Measurements from ENCODE around the gene MYO15B. TPM values are rescaled to one million over a fixed set of nuclear protein-coding genes. Genes with fewer than 3 reads are reported as not detected.

MYO15B gene
- total RNA-seq, 2 donors from 2014 or later, result 102 to 121 TPM

GRCh38 chr17:75610103-75610984, 22.7 kb downstream of the MYO15B start:
- ATAC-seq (replicated peaks in 1 of 2) (no peak), DNase-seq (no peak)
- Mint-ChIP-seq H3K9me3 (no peaks in the 10 kb centered on the region), H3K27ac (no peak overlapping the region), H3K4me1 (ENCODE audit: low read depth) (no peaks in the 10 kb centered on the region), H3K36me3 (ENCODE audit: insufficient read depth in 2 of 2) (no peaks in the 10 kb centered on the region), H3K27me3 (ENCODE audit: low read depth) (no peaks in the 10 kb centered on the region), H3K4me3 (no peak overlapping the region)

DNA sequence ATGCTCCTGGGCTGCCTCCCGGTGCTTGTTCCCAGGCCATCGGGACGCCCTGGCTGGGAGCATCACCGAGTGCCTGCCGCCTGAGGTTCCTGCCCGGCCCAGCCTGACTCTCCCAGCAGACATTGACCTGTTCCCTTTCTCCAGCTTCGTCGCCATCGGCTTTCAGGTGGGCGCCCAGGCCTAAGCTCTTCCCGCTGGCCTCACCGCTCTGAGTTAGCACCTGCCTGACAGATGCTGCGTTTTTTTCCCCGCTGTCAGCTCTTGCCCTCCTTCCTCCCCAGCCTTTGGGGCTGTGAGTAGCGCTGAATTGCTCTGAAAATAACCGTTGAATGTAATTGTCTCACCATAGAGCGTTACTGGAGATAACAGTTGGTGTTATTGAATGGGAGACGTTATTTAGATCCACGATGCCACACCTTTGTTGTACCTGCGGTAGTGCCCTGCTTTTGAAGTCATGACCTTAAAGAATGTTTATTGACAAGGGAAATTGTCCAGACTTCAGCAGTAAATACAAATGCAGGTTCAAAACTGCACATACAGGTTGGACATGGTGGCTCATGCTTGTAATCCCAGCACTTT, 24.3 kb downstream of the MYO15B start:
- no peaks in the 10 kb centered on the region for H3K27me3 Mint-ChIP-seq (ENCODE audit: low read depth)
- DNase-seq (no peak), ATAC-seq (replicated peaks in 1 of 2) (no peak)
- no peak overlapping the region for H3K4me3 Mint-ChIP-seq
- H3K27ac Mint-ChIP-seq, result no peak overlapping the region
- H3K36me3 Mint-ChIP-seq (ENCODE audit: insufficient read depth in 2 of 2), result no peaks in the 10 kb centered on the region
- H3K4me1 Mint-ChIP-seq (ENCODE audit: low read depth), result no peaks in the 10 kb centered on the region
- H3K9me3 Mint-ChIP-seq, result no peaks in the 10 kb centered on the region

DNA sequence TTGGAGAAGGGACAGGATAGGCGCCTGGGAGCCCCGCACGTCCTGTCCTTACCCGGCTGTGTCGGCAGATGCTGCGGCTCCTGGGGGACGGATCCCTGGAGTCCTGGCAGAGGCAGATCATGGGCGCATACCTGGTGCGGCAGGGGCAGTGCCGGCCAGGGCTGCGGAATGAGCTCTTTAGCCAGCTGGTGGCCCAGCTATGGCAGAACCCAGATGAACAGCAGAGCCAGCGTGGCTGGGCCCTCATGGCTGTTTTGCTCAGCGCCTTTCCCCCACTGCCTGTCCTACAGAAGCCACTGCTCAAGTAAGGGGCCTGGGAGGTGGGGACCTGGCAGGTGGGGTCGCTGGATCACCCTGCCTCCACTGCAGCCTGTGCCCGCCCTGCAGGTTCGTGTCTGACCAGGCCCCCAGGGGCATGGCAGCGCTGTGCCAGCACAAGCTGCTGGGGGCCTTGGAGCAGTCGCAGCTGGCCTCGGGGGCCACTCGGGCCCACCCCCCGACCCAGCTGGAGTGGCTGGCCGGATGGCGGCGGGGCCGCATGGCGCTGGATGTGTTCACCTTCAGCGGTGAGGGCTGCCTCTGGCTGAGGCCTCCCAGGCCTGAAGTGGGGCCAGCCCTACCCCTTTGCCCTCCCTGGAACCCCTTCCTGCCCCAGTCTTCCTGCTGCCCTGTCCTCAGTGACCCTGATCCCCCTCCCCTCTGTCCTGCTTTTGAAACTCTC, 25.5 kb downstream of the MYO15B start:
- Mint-ChIP-seq H3K4me1 (ENCODE audit: low read depth) (no peaks in the 10 kb centered on the region), H3K27me3 (ENCODE audit: low read depth) (no peaks in the 10 kb centered on the region), H3K4me3 (no peak overlapping the region), H3K27ac (no peak overlapping the region), H3K9me3 (no peaks in the 10 kb centered on the region), H3K36me3 (ENCODE audit: insufficient read depth in 2 of 2) (no peaks in the 10 kb centered on the region)
- ATAC-seq (replicated peaks in 1 of 2), result no peak
- no peak for DNase-seq

GRCh38 chr17:75614006-75614405, 26.4 kb downstream of the MYO15B start:
- H3K27me3 Mint-ChIP-seq (ENCODE audit: low read depth), result no peaks in the 10 kb centered on the region
- no peak overlapping the region for H3K4me3 Mint-ChIP-seq
- DNase-seq (no peak), ATAC-seq (replicated peaks in 1 of 2) (no peak)
- no peaks in the 10 kb centered on the region for H3K4me1 Mint-ChIP-seq (ENCODE audit: low read depth)
- no peak overlapping the region for H3K27ac Mint-ChIP-seq
- H3K9me3 Mint-ChIP-seq, result no peaks in the 10 kb centered on the region
- no peaks in the 10 kb centered on the region for H3K36me3 Mint-ChIP-seq (ENCODE audit: insufficient read depth in 2 of 2)

GRCh38 chr17:75614556-75615270, 27.1 kb downstream of the MYO15B start:
- no peaks in the 10 kb centered on the region for H3K9me3 Mint-ChIP-seq
- DNase-seq (no peak), ATAC-seq (replicated peaks in 1 of 2) (no peak)
- H3K27ac Mint-ChIP-seq, result no peak overlapping the region
- no peaks in the 10 kb centered on the region for H3K4me1 Mint-ChIP-seq (ENCODE audit: low read depth)
- no peaks in the 10 kb centered on the region for H3K27me3 Mint-ChIP-seq (ENCODE audit: low read depth)
- no peaks in the 10 kb centered on the region for H3K36me3 Mint-ChIP-seq (ENCODE audit: insufficient read depth in 2 of 2)
- no peak overlapping the region for H3K4me3 Mint-ChIP-seq

DNA sequence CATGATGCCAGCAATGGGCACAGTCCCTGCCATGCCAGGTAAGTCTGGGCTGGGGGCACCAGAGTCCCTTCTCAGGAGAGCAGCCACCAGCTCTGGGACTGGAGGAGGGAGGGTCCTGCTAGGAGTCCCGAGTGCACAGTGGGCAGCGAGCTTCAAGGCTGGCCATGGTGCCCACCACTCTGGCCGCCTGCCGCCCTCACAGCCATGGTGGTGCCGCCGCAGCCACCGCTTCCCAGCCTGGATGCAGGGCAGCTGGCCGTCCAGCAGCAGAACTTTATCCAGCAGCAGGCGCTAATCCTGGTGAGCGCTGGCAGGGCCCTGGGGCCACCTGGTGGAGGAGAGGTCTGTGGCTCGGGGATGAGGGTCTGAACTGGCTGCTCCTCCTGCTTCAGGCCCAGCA, 27.7 kb downstream of the MYO15B start:
- Mint-ChIP-seq H3K27me3 (ENCODE audit: low read depth) (no peaks in the 10 kb centered on the region), H3K4me3 (no peak overlapping the region), H3K4me1 (ENCODE audit: low read depth) (no peaks in the 10 kb centered on the region), H3K27ac (no peak overlapping the region), H3K36me3 (ENCODE audit: insufficient read depth in 2 of 2) (no peaks in the 10 kb centered on the region), H3K9me3 (no peaks in the 10 kb centered on the region)
- no peak for DNase-seq
- ATAC-seq (replicated peaks in 1 of 2), result no peak

DNA sequence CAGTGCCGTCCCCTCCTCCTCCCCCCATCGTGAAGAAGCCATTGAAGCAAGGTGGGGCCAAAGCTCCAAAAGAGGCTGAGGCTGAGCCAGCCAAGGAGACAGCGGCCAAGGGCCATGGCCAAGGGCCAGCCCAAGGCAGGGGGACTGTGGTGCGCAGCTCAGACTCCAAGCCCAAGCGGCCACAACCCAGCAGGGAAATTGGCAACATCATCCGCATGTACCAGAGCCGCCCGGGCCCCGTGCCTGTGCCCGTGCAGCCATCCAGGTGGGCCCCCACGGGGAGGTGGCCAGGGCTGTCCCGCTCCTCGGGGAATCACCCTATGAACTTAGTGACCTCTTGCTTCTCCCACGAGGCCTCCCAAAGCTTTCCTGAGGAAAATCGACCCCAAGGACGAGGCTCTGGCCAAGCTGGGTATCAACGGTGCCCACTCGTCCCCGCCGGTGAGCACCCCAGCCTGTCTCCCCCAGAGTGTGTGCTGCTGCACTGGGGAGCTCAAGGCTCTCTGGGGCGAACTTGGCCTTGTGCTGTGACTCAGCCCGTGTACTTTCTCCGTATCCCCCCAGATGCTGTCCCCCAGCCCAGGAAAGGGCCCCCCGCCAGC, 29.0 kb downstream of the MYO15B start:
- Mint-ChIP-seq H3K4me1 (ENCODE audit: low read depth) (no peaks in the 10 kb centered on the region), H3K27ac (no peak overlapping the region), H3K9me3 (no peaks in the 10 kb centered on the region), H3K36me3 (ENCODE audit: insufficient read depth in 2 of 2) (no peaks in the 10 kb centered on the region), H3K27me3 (ENCODE audit: low read depth) (no peaks in the 10 kb centered on the region), H3K4me3 (no peak overlapping the region)
- DNase-seq (no peak), ATAC-seq (replicated peaks in 1 of 2) (no peak)

DNA sequence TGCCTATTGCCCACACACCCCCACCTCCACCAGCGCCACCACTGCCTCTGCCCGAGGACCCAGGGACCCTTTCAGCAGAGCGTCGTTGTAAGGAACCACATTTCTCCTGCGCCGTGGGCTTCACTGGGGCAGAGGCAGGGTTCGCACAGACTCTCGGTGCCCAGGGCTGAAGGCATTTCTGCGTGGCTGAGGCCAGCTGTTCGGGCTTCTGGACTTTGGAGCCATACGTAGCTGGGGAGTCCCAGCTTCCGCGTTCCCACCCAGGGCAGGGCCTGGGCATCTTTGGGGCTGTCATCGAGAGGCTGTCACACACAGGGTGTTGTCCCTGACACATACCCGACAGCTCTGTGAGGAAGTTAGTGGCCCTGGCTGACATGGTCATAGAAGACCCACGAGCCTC, 29.6 kb downstream of the MYO15B start:
- Mint-ChIP-seq H3K36me3 (ENCODE audit: insufficient read depth in 2 of 2) (no peaks in the 10 kb centered on the region), H3K4me3 (no peak overlapping the region), H3K27ac (no peak overlapping the region), H3K9me3 (no peaks in the 10 kb centered on the region), H3K4me1 (ENCODE audit: low read depth) (no peaks in the 10 kb centered on the region), H3K27me3 (ENCODE audit: low read depth) (no peaks in the 10 kb centered on the region)
- DNase-seq (no peak), ATAC-seq (replicated peaks in 1 of 2) (no peak)

DNA sequence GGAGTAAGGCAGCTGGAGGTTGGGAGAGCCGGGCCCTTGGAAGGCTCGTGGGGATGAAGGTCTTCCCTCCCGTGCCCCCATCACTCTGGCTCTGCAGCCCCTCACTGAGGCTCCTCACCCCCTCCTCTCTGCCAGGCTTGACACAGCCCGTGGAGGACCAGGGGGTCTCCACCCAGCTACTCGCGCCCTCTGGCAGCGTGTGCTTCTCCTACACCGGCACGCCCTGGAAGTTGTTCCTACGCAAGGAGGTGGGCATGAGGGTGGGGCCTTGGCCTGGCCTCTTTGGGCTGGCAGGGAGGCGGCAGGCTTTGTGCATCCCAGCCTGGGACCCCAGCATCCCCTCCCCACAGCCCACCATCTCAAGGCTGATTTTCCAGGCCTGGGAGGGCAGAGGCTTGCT, 30.1 kb downstream of the MYO15B start:
- ATAC-seq (replicated peaks in 1 of 2), result no peak
- no peaks in the 10 kb centered on the region for H3K36me3 Mint-ChIP-seq (ENCODE audit: insufficient read depth in 2 of 2)
- no peaks in the 10 kb centered on the region for H3K27me3 Mint-ChIP-seq (ENCODE audit: low read depth)
- H3K4me3 Mint-ChIP-seq, result no peak overlapping the region
- no peaks in the 10 kb centered on the region for H3K4me1 Mint-ChIP-seq (ENCODE audit: low read depth)
- DNase-seq, result no peak
- no peak overlapping the region for H3K27ac Mint-ChIP-seq
- H3K9me3 Mint-ChIP-seq, result no peaks in the 10 kb centered on the region

GRCh38 chr17:75619506-75620431, 32.2 kb downstream of the MYO15B start:
- DNase-seq (peak; percentile 13 to 44), ATAC-seq (replicated peaks in 1 of 2) (peak; percentile 15 to 32)
- Mint-ChIP-seq H3K27ac (no peak overlapping the region), H3K36me3 (ENCODE audit: insufficient read depth in 2 of 2) (no peaks in the 10 kb centered on the region), H3K9me3 (no peaks in the 10 kb centered on the region), H3K4me1 (ENCODE audit: low read depth) (no peaks in the 10 kb centered on the region), H3K4me3 (no peak overlapping the region), H3K27me3 (ENCODE audit: low read depth) (no peaks in the 10 kb centered on the region)

- Mint-ChIP-seq H3K9me3 (no peaks in the 10 kb centered on the region), H3K4me3 (no peak overlapping the region), H3K36me3 (ENCODE audit: insufficient read depth in 2 of 2) (no peaks in the 10 kb centered on the region), H3K4me1 (ENCODE audit: low read depth) (no peaks in the 10 kb centered on the region), H3K27me3 (ENCODE audit: low read depth) (no peaks in the 10 kb centered on the region), H3K27ac (no peak overlapping the region)
- ATAC-seq (replicated peaks in 1 of 2) (no peak), DNase-seq (no peak)
Measured at GRCh38 chr17:75621489-75621888, 33.9 kb downstream of the MYO15B start.

DNA sequence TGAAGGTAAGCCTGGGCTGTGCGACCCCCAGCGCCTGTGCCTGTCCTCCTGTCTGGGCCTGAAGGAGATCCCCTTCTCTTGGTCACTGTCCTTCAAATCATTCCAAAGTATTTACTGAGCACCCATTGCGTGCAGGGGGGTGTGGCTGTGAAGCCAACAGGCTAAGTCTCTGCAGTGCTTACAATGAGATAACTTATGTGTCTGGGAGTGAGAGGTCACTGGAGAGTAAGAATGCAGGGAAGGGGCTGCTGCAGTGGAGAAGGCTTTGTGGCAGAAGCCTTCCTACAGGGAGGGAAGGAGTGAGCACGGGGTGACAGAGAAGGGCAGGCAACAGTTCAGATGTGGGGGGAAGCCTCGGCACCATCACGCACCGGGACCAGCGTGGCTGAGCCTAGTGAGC, 34.5 kb downstream of the MYO15B start:
- Mint-ChIP-seq H3K4me3 (no peak overlapping the region), H3K27me3 (ENCODE audit: low read depth) (no peaks in the 10 kb centered on the region), H3K9me3 (no peaks in the 10 kb centered on the region), H3K36me3 (ENCODE audit: insufficient read depth in 2 of 2) (no peaks in the 10 kb centered on the region), H3K4me1 (ENCODE audit: low read depth) (no peaks in the 10 kb centered on the region), H3K27ac (no peak overlapping the region)
- no peak for ATAC-seq (replicated peaks in 1 of 2)
- DNase-seq, result no peak

Measured in activated T-cell treated with anti-CD3 and anti-CD28 coated beads, Interleukin-2, amount 50 U/mL, for 72 hours (primary cell).